Esophagus muscularis mucosa (tissue), 4 donors: ENCODE measurements around the gene MYO1A. TPM values are rescaled to one million over a fixed set of nuclear protein-coding genes. Genes with fewer than 3 reads are reported as not detected.

Experiments used
- DNase-seq: peaks from one replicate; pipeline ENCODE4 v3.0.0-alpha.2; 2017; ENCODE audit errors: extremely low spot score
- H3K27ac ChIP-seq, 4 donors: fragments of 200-600 bp; sonication (generic); replicated peaks in 1 of 4; 1 replicate in 3 of 4; 2 replicates in 1 of 4; pipeline ENCODE4 v1.5.1; 2016 to 2019; ENCODE audit warnings: mild to moderate bottlenecking in 1 of 4
- H3K27me3 ChIP-seq, 4 donors: fragments of 200-600 bp; sonication (generic); one replicate each; pipeline versions ENCODE4 v1.5.1 to v1.6.0; 2016 to 2019
- H3K36me3 ChIP-seq, 4 donors: fragments of 200-600 bp; sonication (generic); one replicate each; pipeline ENCODE4 v1.5.1; 2016 to 2019
- H3K4me1 ChIP-seq, 4 donors: fragments of 200-600 bp; sonication (generic); one replicate each; pipeline ENCODE4 v1.5.1; 2016 to 2019
- H3K4me3 ChIP-seq, 4 donors: fragments of 200-600 bp; sonication (generic); 1 replicate in 2 of 4; 2 replicates in 2 of 4; pipeline ENCODE4 v1.5.1; 2016 to 2019; ENCODE audit warnings: mild to moderate bottlenecking in 4 of 4, moderate library complexity in 1 of 4
- H3K9me3 ChIP-seq, 4 donors: fragments of 200-600 bp; sonication (generic); 1 replicate in 3 of 4; 2 replicates in 1 of 4; pipeline ENCODE4 v1.5.1; 2016 to 2019
- CTCF ChIP-seq, 3 experiments: fragments of 200-600 bp in 2 of 3; fragments of 450-650 bp in 1 of 3; sonication (generic) in 2 of 3; IDR thresholded peaks; one replicate each; pipeline ENCODE4 v1.5.1; 2017 to 2019; ENCODE audit warnings: antibody characterized with exemption in 3 of 3, mild to moderate bottlenecking in 2 of 3, moderate library complexity in 1 of 3
- EP300 ChIP-seq: sonication (generic); formaldehyde crosslinking; IDR thresholded peaks from one replicate; pipeline ENCODE4 v1.6.1; 2017; ENCODE audit warnings: antibody characterized with exemption
- POLR2A ChIP-seq: fragments of 450-650 bp; IDR thresholded peaks from one replicate; pipeline ENCODE4 v1.6.1; 2017; ENCODE audit warnings: antibody characterized with exemption, moderate library complexity, mild to moderate bottlenecking, low read depth
- POLR2AphosphoS5 ChIP-seq, 2 donors: sonication (generic); formaldehyde crosslinking; IDR thresholded peaks; one replicate each; pipeline ENCODE4 v1.6.1; 2017; ENCODE audit warnings: antibody characterized with exemption in 2 of 2
- WGBS: methylation state at CpG from one replicate; pipeline ENCODE4 v1.1.5; 2018; 5-methylcytosine and 5-hydroxymethylcytosine counted together
- intact Hi-C: fragments of 100-400 bp; cut with DNase I; formaldehyde crosslinking; loops from one replicate; pipeline ENCODE4 v1.15.1; 2023
- total RNA-seq, 4 donors: library from RNA; depleted of rRNA; stranded (reverse); fragments of >200 nt; gene quantifications; one replicate each; pipeline versions ENCODE4 v1.1.0 to v1.2.1, GENCODE V29; 2016

MYO1A gene
- total RNA-seq = 1 to 10 TPM in 1 of 4 donors, under 1 TPM in 3; 0.06 to 1.1 (median 0.83) TPM

DNA sequence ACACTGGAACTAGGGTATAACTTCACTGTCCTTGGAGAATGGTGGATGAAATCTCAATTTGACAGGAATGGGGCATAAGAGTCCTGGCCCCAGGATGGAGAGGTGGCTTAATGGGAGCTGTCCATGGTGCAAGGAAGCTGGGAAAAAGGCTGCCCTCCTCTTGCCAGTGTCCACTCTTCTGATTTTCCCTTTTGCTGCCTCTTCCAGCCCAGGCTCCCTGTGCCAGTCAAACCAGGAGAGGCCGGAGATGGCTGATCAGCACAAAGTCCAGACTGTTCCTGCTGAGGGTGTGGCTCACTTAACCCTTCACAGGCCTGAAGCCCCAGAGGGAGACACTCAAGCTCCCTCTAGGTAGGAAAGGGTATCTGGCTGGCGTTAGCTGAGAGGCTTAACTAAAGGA, at the start of gene MYO1A:
Gene MYO1A (minus strand): TSS at position 240 of the 400 bp plus-strand sequence. CDS start 1,806 bp downstream, outside the sequence.
- Histone ChIP-seq H3K4me1 (no peaks in the 10 kb centered on the region), H3K27ac (no peak within 1 kb of the TSS), H3K9me3 (no peaks in the 10 kb centered on the region), H3K36me3 (no peaks in the 10 kb centered on the region), H3K4me3 (no peak within 1 kb of the TSS), H3K27me3 (no peaks in the 10 kb centered on the region)
- no peak for DNase-seq
- intact Hi-C loops = no loop called here
- WGBS = 45% methylated on average over 2 of the region's 2 CpGs
- TF ChIP-seq POLR2AphosphoS5 (IDR thresholded peaks at IDR 0.05) (no peak), POLR2A (no peak), CTCF (IDR thresholded peaks at IDR 0.05) (no peak), EP300 (no peak)

GRCh38 chr12:57099047-57099714, 49.3 kb upstream of the MYO1A start:
- intact Hi-C loops = loop anchor here (10.0 kb wide), 1 partner anchor 464 kb away; the partner anchor contains the start of gene BAZ2A
- Histone ChIP-seq H3K9me3 (no peaks in the 10 kb centered on the region), H3K36me3 (peaks cover 59 to 94% (median 79%) of the 10 kb centered on the region in 4 donors), H3K27me3 (no peaks in the 10 kb centered on the region), H3K27ac (peak overlapping the region; percentile 5 to 25 (median 18)), H3K4me1 (peaks cover 2 to 29% (median 19%) of the 10 kb centered on the region in 4 donors), H3K4me3 (no peak overlapping the region)
- no peak for DNase-seq
- 66% methylated on average over 9 of the region's 11 CpGs for WGBS
- TF ChIP-seq POLR2A (no peak), POLR2AphosphoS5 (IDR thresholded peaks at IDR 0.05) (no peak), EP300 (no peak), CTCF (IDR thresholded peaks at IDR 0.05) (no peak)

DNA sequence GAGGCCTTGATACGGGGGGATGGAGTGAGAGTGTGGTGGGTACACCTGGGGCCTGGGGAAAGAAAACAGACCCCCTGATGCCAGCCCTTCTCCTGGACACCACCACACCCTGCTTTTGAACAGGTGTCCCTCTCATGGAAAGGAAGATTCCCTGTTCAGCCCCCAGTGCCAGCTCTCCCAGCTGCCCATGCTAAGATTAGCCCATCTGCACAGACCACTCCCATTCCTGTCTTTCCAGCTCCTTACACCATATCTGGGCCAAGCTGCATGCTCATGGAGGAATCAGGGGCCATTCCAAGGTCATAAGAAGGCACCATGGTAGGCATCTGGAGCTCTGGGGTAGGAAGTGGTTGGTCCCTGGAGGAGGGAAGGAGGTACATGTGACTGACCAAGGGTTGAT, 48.6 kb upstream of the MYO1A start:
- Histone ChIP-seq H3K4me1 (peaks cover 8 to 35% (median 25%) of the 10 kb centered on the region in 4 donors), H3K27ac (peak overlapping the region in 3 of 4 donors; percentile 5 to 25 (median 14)), H3K27me3 (no peaks in the 10 kb centered on the region), H3K9me3 (no peaks in the 10 kb centered on the region), H3K4me3 (no peak overlapping the region), H3K36me3 (peaks cover 56 to 90% (median 74%) of the 10 kb centered on the region in 4 donors)
- intact Hi-C loops = loop anchor here (10.0 kb wide), 1 partner anchor 464 kb away; the partner anchor contains the start of gene BAZ2A
- 62% methylated on average over 1 of the region's 1 CpG for WGBS
- DNase-seq = no peak
- TF ChIP-seq POLR2A (no peak), CTCF (IDR thresholded peaks at IDR 0.05) (no peak), POLR2AphosphoS5 (IDR thresholded peaks at IDR 0.05) (no peak), EP300 (no peak)

GRCh38 chr12:57097554-57097835, 47.6 kb upstream of the MYO1A start:
- H3K27ac ChIP-seq = no peak overlapping the region
- no peaks in the 10 kb centered on the region for H3K9me3 ChIP-seq
- no peak for DNase-seq
- intact Hi-C loops = loop anchor here (10.0 kb wide), 1 partner anchor 463 kb away; the partner anchor contains the start of gene BAZ2A
- 88% methylated on average over 8 of the region's 8 CpGs for WGBS
- no peak for TF ChIP-seq POLR2AphosphoS5 (IDR thresholded peaks at IDR 0.05)
- no peak for TF ChIP-seq CTCF (IDR thresholded peaks at IDR 0.05)
- no peak for TF ChIP-seq POLR2A
- TF ChIP-seq EP300 = no peak
- H3K27me3 ChIP-seq = no peaks in the 10 kb centered on the region
- H3K4me1 ChIP-seq = peaks cover 18 to 46% (median 33%) of the 10 kb centered on the region in 4 donors
- no peak overlapping the region for H3K4me3 ChIP-seq
- peaks cover 56 to 93% (median 81%) of the 10 kb centered on the region in 4 donors for H3K36me3 ChIP-seq
